GM12878 (cell line): ENCODE data around the gene SIM2. TPM values are rescaled to one million over a fixed set of nuclear protein-coding genes. Genes with fewer than 3 reads are reported as not detected.

Experiments used
- ATF3 ChIP-seq: IDR thresholded peaks from 2 replicates; pipeline ENCODE4 v1.6.1; 2011; ENCODE audit warnings: low read depth, mild to moderate bottlenecking, low read length, moderate library complexity, borderline replicate concordance; ENCODE audit errors: extremely low read depth
- E2F4 ChIP-seq: IDR thresholded peaks from 2 replicates; pipeline ENCODE4 v1.6.1; 2012; ENCODE audit warnings: low read depth, low read length, improper control_type of control experiment
- FOS ChIP-seq: IDR thresholded peaks from 3 replicates; pipeline ENCODE4 v1.6.1; 2011; ENCODE audit warnings: borderline replicate concordance; ENCODE audit not compliant: insufficient read length; ENCODE audit errors: extremely low read depth
- IKZF1 ChIP-seq: fragments of 450-650 bp; conservative IDR thresholded peaks from 2 replicates; pipeline ENCODE4 v1.6.1; 2017; ENCODE audit warnings: antibody characterized with exemption, mild to moderate bottlenecking
- NFYA ChIP-seq: IDR thresholded peaks from 2 replicates; pipeline ENCODE4 v1.6.1; 2011; ENCODE audit warnings: low read depth, mild to moderate bottlenecking, low read length, improper control_type of control experiment, borderline replicate concordance
- PBX3 ChIP-seq: IDR thresholded peaks from 2 replicates; pipeline ENCODE4 v1.6.1; 2011; ENCODE audit warnings: mild to moderate bottlenecking, low read depth, low read length, moderate library complexity; ENCODE audit not compliant: insufficient replicate concordance
- POLR2AphosphoS5 ChIP-seq: IDR thresholded peaks from 2 replicates; pipeline ENCODE4 v1.6.1; 2011; ENCODE audit warnings: mild to moderate bottlenecking, low read length, inconsistent platforms
- PRDM15 ChIP-seq: fragments of 450-650 bp; formaldehyde crosslinking; IDR thresholded peaks from 2 replicates; pipeline ENCODE4 v1.4.0; 2020; ENCODE audit warnings: mild to moderate bottlenecking, moderate library complexity
- SMAD1 ChIP-seq: fragments of 450-650 bp; IDR thresholded peaks from 2 replicates; pipeline ENCODE4 v1.6.1; 2018; ENCODE audit warnings: mild to moderate bottlenecking, low read depth; ENCODE audit not compliant: partially characterized antibody
- SPI1 ChIP-seq: IDR thresholded peaks from 2 replicates; pipeline ENCODE4 v1.6.1; 2011; ENCODE audit warnings: low read depth, mild to moderate bottlenecking, low read length, moderate library complexity, borderline replicate concordance; ENCODE audit not compliant: insufficient read depth
- SREBF2 ChIP-seq: IDR thresholded peaks from 2 replicates; pipeline ENCODE4 v1.6.1; 2012; ENCODE audit warnings: mild to moderate bottlenecking, low read length
- ZNF274 ChIP-seq: IDR thresholded peaks from one replicate; pipeline ENCODE4 v1.8.0; 2011; ENCODE audit not compliant: insufficient read length, insufficient read depth
- polyA plus RNA-seq, 11 experiments: library from polyadenylated mRNA; depleted of rRNA in 4 of 11; unstranded in 6 of 11; stranded (reverse) in 5 of 11; fragments of >200 nt; fragmentation: Nextera tagmentation in 4 of 11; fragmentation: Illumina TruSeq in 1 of 11; extraction: Ambion mirVana in 4 of 11; extraction: Trizol in 1 of 11; gene quantifications; 1 replicate in 1 of 11; 2 replicates in 10 of 11; pipeline versions ENCODE4 v1.2.1 to v1.2.3, GENCODE V29; 2011 to 2016; ENCODE audit warnings: inconsistent platforms in 2 of 11, missing spikeins in 2 of 11, low read depth in 1 of 11
- total RNA-seq, 4 experiments: library from RNA; depleted of rRNA in 3 of 4; stranded (reverse); fragments of >200 nt in 3 of 4; fragmentation: Illumina TruSeq in 1 of 4; extraction: Trizol in 1 of 4; gene quantifications; 2 replicates each; pipeline versions ENCODE4 v1.2.1 to v1.2.3, GENCODE V29; 2013 to 2021
- TF ChIP-seq, protein P1 (sequence below): fragments of 450-650 bp; IDR thresholded peaks from 2 replicates; pipeline ENCODE4 v1.6.1; 2018; ENCODE audit warnings: mild to moderate bottlenecking, low read depth, moderate library complexity; ENCODE audit not compliant: partially characterized antibody

Gene SIM2
- total and polyA plus RNA-seq, 10 of the 15 experiments (the other 5 are each of a cell fraction or from before 2014, with no cell fraction given), result 0.02 to 0.15 (median 0.05) TPM; not detected in 7

GRCh38 chr21:36788120-36788638 is 89.3 kb downstream of the SIM2 start (continued):
- no peak for TF ChIP-seq ATF3
- TF ChIP-seq IKZF1, result no peak
- no peak for TF ChIP-seq SMAD1
- TF ChIP-seq E2F4, result no peak
- TF ChIP-seq, protein P1, sequence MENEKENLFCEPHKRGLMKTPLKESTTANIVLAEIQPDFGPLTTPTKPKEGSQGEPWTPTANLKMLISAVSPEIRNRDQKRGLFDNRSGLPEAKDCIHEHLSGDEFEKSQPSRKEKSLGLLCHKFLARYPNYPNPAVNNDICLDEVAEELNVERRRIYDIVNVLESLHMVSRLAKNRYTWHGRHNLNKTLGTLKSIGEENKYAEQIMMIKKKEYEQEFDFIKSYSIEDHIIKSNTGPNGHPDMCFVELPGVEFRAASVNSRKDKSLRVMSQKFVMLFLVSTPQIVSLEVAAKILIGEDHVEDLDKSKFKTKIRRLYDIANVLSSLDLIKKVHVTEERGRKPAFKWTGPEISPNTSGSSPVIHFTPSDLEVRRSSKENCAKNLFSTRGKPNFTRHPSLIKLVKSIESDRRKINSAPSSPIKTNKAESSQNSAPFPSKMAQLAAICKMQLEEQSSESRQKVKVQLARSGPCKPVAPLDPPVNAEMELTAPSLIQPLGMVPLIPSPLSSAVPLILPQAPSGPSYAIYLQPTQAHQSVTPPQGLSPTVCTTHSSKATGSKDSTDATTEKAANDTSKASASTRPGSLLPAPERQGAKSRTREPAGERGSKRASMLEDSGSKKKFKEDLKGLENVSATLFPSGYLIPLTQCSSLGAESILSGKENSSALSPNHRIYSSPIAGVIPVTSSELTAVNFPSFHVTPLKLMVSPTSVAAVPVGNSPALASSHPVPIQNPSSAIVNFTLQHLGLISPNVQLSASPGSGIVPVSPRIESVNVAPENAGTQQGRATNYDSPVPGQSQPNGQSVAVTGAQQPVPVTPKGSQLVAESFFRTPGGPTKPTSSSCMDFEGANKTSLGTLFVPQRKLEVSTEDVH, result no peak
- no peak for TF ChIP-seq PRDM15
- no peak for TF ChIP-seq ZNF274
- TF ChIP-seq SPI1, result no peak
- TF ChIP-seq SREBF2, result no peak
- no peak for TF ChIP-seq POLR2AphosphoS5
- TF ChIP-seq FOS, result no peak
- no peak for TF ChIP-seq NFYA
- no peak for TF ChIP-seq PBX3
